Skeletal muscle tissue (tissue), 4 donors: ENCODE results near the gene LAPTM4A. TPM values are rescaled to one million over a fixed set of nuclear protein-coding genes. Genes with fewer than 3 reads are reported as not detected.
A peak's percentile ranks its signal among the peaks of the same experiment; 100 is the strongest.
"Not testable (repeated sequence)": the region's sequence is repeated elsewhere in the genome, so short reads cannot be mapped to it uniquely, and the experiment has no call there.

Experiments
- H3K27ac ChIP-seq: one replicate; pipeline ENCODE4 v1.7.0; 2013; ENCODE audit warnings: mild to moderate bottlenecking, low read depth, low read length, inconsistent platforms
- H3K27me3 ChIP-seq, 3 donors: one replicate each; pipeline ENCODE4 v1.7.0; 2013; ENCODE audit warnings: low read length in 3 of 3; ENCODE audit not compliant: control insufficient read depth in 3 of 3, insufficient read depth in 3 of 3
- H3K36me3 ChIP-seq, 3 donors: one replicate each; pipeline ENCODE4 v1.7.0; 2013; ENCODE audit warnings: low read length in 3 of 3; ENCODE audit not compliant: control insufficient read depth in 3 of 3, insufficient read depth in 3 of 3
- H3K4me1 ChIP-seq, 3 donors: one replicate each; pipeline ENCODE4 v1.7.0; 2013; ENCODE audit warnings: low read length in 3 of 3, mild to moderate bottlenecking in 3 of 3; ENCODE audit not compliant: control insufficient read depth in 3 of 3, insufficient read depth in 3 of 3
- H3K4me3 ChIP-seq, 3 donors: one replicate each; pipeline ENCODE4 v1.7.0; 2013; ENCODE audit warnings: low read length in 3 of 3
- H3K9ac ChIP-seq, 3 donors: one replicate each; pipeline ENCODE4 v1.7.0; 2013; ENCODE audit warnings: low read length in 3 of 3, mild to moderate bottlenecking in 3 of 3, moderate library complexity in 2 of 3, low read depth in 1 of 3
- H3K9me3 ChIP-seq, 3 donors: one replicate each; pipeline ENCODE4 v1.7.0; 2013; ENCODE audit warnings: low read length in 3 of 3; ENCODE audit not compliant: control insufficient read depth in 3 of 3
- total RNA-seq: library from RNA; depleted of rRNA; stranded (reverse); fragments of >200 nt; gene quantifications from one replicate; pipeline ENCODE4 v1.2.3, GENCODE V29; 2014
- donor health status: Osteomylitis.

Gene LAPTM4A
- total RNA-seq, 1 donor from 2014 or later: 269 TPM

DNA sequence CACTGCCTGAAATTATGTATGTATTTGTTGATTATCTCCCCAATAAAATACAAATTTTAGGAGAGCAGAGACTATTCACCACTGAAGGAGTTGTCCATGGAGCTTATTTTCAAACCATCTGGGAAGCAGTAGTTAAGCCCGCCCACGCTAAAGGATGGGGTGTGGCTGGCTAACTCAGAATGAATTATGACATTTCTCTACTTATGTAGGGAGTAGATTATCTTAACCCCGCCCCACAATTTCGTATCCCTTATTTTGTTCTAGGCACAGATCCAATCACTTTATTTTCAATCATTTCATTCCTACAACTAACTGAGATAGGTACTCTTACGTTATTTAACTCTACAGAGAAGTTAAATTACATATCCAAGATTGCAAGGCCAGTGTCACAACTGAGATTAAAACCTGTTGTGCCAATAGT lies 1.4 kb upstream of the LAPTM4A start:
- H3K27ac ChIP-seq: peak overlapping the region; percentile 97

DNA sequence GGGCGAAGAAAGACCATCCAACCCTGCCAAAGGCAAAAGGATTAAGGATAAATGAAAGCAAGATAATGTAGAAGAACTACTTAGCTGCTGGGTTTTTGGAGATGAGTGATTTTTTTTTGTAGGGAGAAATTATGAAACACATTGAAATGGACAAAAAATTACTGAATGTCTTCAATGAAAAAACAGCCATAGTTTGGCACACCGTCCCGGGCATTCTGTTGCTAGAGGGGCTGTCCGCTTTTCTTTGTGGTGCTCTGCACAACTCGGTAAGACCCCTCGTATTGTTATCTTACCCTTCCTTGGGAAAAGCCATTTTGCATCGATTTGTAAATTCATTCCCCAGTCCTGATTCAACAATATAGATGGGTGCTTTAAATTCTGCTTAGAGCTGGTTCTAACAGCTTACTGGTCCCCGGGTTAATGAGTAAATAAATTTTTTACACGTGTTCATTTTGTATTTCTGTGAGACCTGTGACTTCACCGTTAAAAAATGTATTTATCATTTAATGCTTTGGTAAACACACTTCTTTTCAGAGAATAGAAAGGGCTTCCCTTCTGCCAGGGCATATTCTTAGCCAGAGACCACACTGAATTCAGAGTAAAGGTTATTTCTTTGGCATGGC lies 912 bp upstream of the LAPTM4A start:
- Histone ChIP-seq H3K27ac (peak overlapping the region; percentile 97), H3K36me3 (no peaks in the 10 kb centered on the region), H3K27me3 (no peaks in the 10 kb centered on the region), H3K9me3 (no peaks in the 10 kb centered on the region), H3K4me3 (peak overlapping the region; percentile 84 to 96 (median 95)), H3K4me1 (peaks cover 3 to 32% (median 21%) of the 10 kb centered on the region in 3 donors), H3K9ac (peak overlapping the region; percentile 84 to 98 (median 96))

More for the DNA sequence above, 1.4 kb upstream of the LAPTM4A start:
- Histone ChIP-seq H3K4me3 (peak overlapping the region; percentile 84 to 96 (median 95)), H3K36me3 (no peaks in the 10 kb centered on the region), H3K4me1 (peaks cover 3 to 32% (median 21%) of the 10 kb centered on the region in 3 donors), H3K9me3 (no peaks in the 10 kb centered on the region), H3K9ac (peak overlapping the region in 2 of 3 donors; percentile 84 to 96), H3K27me3 (no peaks in the 10 kb centered on the region)

DNA sequence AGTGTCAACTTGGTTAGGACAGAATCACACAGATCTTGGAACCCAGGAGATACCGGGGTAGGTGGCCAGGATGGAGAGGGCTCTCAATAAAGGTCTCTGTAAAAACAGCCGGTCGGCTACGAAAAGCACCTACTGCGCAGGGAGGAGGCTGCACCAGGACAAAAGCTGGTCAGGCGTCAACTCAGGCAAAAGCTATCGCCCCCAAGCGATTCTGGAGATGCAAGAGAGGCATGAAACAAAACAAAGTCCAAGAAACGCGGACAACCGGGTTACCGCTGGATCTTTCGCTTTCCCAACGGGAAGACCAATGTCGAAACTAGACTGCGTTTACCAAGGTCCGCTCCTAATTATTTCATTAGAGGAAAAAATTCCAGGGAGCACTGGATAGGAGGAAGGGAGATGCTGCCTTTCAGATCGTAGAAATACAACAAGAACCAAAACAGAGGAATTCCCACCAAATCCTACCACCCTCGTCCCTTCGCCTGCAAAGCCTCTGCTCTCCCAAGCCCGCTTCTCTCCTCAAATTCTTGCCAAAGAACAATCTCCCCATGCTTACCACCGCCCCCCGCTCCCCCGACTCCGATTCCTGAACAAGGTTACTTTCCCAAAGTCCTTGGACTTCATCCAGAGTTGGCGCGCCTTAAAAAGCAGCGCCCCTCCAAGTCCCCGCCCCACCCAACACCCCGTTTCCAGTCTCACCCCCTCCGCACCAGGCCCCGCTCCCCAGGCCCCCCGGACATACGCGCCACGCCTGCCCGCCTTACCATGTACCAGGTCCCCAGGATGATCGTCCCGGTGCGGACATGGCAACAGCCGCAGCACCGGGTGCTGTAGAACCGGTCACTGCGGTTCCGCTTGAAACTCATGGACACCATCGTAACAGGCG lies 539 bp downstream of the LAPTM4A start:
- Histone ChIP-seq H3K27ac (peak overlapping the region; percentile 97), H3K27me3 (no peaks in the 10 kb centered on the region), H3K9me3 (no peaks in the 10 kb centered on the region), H3K36me3 (no peaks in the 10 kb centered on the region), H3K4me3 (peak overlapping the region; percentile 84 to 96 (median 95)), H3K4me1 (peaks cover 3 to 32% (median 21%) of the 10 kb centered on the region in 3 donors), H3K9ac (peak overlapping the region; percentile 84 to 98 (median 96))

DNA sequence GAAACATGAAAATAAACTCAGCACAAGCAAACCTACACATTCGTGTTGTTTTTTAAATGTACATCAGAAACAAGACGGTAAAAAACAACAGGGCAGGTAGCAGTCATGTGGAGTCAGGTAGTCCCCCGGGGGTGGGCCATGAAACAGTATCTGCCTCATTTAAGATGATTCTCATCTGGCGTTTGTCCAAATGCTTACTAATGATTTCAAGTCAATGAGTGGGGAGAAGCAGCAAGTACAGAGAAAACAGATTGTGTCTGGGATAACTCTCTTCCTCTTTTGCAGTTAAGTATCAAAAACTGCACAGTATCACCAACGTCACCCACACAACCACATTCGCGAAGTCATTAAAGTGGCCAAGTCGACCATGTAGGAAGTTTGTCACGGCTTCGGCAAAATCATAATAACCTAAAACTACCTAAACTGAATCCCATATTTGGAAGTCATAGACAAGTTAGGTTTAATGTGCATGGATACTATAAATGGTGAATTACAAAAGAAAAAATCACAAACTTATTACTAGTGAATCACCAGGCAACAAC lies 1.3 kb downstream of the LAPTM4A start:
- Histone ChIP-seq H3K4me3 (peak overlapping the region; percentile 84 to 96 (median 95)), H3K36me3 (no peaks in the 10 kb centered on the region), H3K27me3 (no peaks in the 10 kb centered on the region), H3K27ac (peak overlapping the region; percentile 97), H3K9ac (peak overlapping the region; percentile 84 to 98 (median 96)), H3K9me3 (no peaks in the 10 kb centered on the region), H3K4me1 (peaks cover 3 to 32% (median 21%) of the 10 kb centered on the region in 3 donors)

DNA sequence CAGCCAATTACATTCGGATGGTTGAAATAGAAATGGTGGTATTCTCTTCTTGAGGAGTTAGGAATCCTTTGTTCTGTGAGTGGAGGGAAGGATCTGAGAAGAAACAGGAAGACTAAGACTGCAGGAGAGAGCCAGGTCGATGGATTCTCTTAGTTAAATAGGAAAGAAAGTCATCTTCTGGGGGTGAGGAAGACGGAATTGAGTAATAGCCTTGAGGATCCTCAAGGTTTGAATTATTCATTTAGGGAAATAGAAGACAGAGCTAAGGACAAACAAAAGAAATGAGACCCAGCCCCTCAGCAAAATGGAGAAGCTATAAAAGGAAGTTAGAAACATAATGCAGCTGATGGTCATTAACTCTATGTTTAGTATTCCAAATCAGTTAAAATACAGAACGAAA lies 1.8 kb downstream of the LAPTM4A start:
- Histone ChIP-seq H3K36me3 (no peaks in the 10 kb centered on the region), H3K4me1 (peaks cover 3 to 32% (median 21%) of the 10 kb centered on the region in 3 donors), H3K9ac (peak overlapping the region; percentile 84 to 98 (median 96)), H3K27me3 (no peaks in the 10 kb centered on the region), H3K27ac (peak overlapping the region; percentile 97), H3K9me3 (no peaks in the 10 kb centered on the region), H3K4me3 (peak overlapping the region; percentile 84 to 96 (median 95))

DNA sequence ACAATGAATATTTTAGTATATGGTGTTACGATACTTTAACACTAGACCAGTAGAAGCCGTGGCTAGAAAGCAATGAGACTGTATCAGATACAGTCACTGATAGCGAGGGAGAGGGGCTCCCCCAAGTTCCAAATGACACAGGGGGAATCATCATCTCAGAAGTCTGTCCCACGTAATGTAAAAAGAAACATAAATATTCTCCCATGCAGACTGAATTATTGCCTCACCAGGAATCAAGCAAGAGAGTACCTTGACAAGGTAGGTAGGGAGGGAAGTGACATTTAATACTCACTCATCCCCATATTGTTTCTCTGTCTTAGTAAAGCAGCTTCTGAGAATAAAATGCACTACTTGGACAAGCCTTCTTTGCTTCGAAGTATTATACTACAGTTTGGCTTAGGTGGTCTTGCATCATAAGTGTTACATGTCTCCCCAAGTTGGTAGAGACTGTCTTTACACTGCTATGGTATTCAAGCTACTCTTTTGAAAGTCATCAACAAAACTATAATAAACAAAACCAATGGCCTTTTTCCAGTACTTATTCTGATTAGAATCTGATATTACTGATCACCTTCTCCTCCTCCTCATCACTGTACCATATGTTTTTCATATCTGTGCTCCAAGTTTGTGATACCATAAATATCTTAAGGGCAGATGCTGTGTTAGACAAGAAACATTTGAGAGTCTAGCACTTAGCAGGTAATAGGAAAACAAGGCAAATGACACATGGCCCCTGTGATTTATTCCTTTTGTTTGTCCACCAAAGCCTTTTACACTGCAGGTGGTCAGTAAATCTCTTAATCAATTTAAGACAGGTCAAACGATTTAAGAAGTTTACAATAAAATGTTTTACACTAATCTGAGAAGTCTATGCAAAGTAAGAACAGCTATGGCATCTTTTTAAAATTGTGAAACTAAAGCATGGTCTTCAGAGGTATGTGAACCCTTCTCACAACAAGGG lies 2.7 kb downstream of the LAPTM4A start:
- H3K36me3 ChIP-seq: no peaks in the 10 kb centered on the region
- peak overlapping the region in 2 of 3 donors; percentile 84 to 96 for H3K4me3 ChIP-seq
- peaks cover 7 to 37% (median 24%) of the 10 kb centered on the region in 3 donors for H3K4me1 ChIP-seq
- peak overlapping the region; percentile 97 for H3K27ac ChIP-seq
- H3K27me3 ChIP-seq: no peaks in the 10 kb centered on the region
- no peaks in the 10 kb centered on the region for H3K9me3 ChIP-seq
- H3K9ac ChIP-seq: peak overlapping the region in 2 of 3 donors; percentile 84 to 98

DNA sequence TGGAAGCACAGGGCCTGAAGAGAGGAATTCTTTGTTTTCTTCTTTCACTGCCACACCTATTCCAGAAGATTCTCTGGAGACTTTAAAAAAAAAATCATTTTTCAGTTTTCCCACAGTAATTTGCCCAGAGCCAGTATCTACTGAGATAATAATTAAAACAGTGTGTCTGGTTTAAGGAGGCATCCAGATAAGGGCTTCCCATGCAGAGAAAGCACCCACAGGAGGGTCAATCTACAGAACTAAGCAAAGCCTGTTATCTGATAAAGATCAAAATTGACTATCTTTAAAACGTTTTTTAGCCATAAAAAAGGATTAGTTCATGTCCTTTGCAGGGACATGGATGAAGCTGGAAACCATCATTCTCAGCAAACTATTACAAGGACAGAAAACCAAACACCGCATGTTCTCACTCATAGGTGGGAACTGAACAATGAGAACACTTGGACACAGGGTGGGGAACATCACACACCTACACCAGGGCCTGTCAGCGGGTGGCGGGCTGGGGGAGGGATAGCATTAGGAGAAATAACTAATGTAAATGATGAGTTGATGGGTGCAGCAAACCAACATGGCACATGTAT lies 5.6 kb downstream of the LAPTM4A start:
- not testable (repeated sequence) for H3K36me3 ChIP-seq, H3K27ac ChIP-seq, H3K9ac ChIP-seq, H3K4me3 ChIP-seq, H3K27me3 ChIP-seq, H3K9me3 ChIP-seq
- H3K4me1 ChIP-seq: peaks cover 9 to 37% (median 26%) of the 10 kb centered on the region in 3 donors

DNA sequence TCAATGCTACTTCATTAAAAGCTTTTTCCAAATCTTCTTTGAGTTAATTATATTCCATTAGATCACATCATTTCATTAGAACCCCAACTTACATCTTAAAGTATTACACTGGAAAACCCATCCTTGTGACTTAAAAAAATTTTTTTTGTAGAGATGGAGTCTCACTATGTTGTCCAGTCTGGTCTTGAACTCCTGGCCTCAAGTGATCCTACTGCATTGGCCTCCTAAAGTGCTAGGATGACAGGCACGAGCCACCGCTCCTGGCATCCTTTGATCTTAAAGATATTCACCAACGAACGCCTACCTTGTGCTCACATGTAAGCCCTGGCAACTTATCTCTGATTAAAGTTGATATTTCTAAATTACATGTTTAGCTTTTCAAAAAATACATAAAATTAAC lies 6.7 kb downstream of the LAPTM4A start:
- no peak overlapping the region for H3K4me3 ChIP-seq
- peaks cover 6 to 32% (median 18%) of the 10 kb centered on the region in 3 donors for H3K4me1 ChIP-seq
- H3K9me3 ChIP-seq: no peaks in the 10 kb centered on the region
- H3K27ac ChIP-seq: no peak overlapping the region
- H3K9ac ChIP-seq: no peak overlapping the region
- no peaks in the 10 kb centered on the region for H3K27me3 ChIP-seq
- peaks cover 6 to 12% (median 6%) of the 10 kb centered on the region in 3 donors for H3K36me3 ChIP-seq

DNA sequence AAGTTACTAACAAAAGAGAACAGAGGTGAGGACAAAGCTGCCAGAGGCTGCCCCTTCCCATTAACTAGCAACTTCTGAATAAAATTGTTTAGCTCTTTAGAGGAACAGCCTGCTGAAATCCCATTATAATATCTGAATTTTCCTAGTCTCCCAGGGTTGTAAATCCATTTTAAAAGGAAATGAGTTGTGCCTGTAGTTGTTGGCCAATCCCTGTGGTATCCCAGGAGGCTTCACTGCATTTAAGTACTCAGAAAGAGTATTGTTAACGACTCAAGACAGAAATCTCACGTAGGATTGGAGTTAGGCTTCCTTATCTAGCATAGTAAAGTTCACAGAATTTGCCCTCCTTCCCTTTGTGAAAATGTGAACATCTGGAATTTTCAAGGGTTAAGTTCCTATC lies 8.9 kb downstream of the LAPTM4A start:
- peaks cover 5 to 16% (median 6%) of the 10 kb centered on the region in 3 donors for H3K4me1 ChIP-seq
- H3K36me3 ChIP-seq: peaks cover 7 to 28% (median 13%) of the 10 kb centered on the region in 3 donors
- H3K4me3 ChIP-seq: no peak overlapping the region
- no peak overlapping the region for H3K9ac ChIP-seq
- H3K27me3 ChIP-seq: no peaks in the 10 kb centered on the region
- H3K27ac ChIP-seq: no peak overlapping the region
- H3K9me3 ChIP-seq: no peaks in the 10 kb centered on the region
